OCI-LY1 (cell line): ENCODE measurements around the gene CELF2.

Source experiments
- CTCF ChIP-seq: fragments of 200-600 bp; sonication (generic), shearing (Covaris generic); IDR thresholded peaks from 2 replicates; pipeline ENCODE4 v1.5.1; 2017; ENCODE audit warnings: mild to moderate bottlenecking, antibody characterized with exemption, low read length, moderate library complexity, mixed read lengths
- EZH2 ChIP-seq: fragments of 200-600 bp; sonication (generic), shearing (Covaris generic); IDR thresholded peaks from 2 replicates; pipeline ENCODE4 v1.8.0; 2017; ENCODE audit warnings: borderline replicate concordance, mixed run types, mild to moderate bottlenecking, antibody characterized with exemption, low read length, moderate library complexity, mixed read lengths

GRCh38 chr10:11217521-11217920 lies 199.8 kb downstream of the CELF2 start:
- TF ChIP-seq EZH2 (no peak), CTCF (no peak)
